Measurements from ENCODE around the gene TTC23L. TPM values are rescaled to one million over a fixed set of nuclear protein-coding genes. Genes with fewer than 3 reads are reported as not detected.

Gene TTC23L
- total and polyA plus RNA-seq, 8 donors = 0.15 to 1.5 (median 0.89) TPM; not detected in 5

- Histone ChIP-seq H3K27me3 (no peaks in the 10 kb centered on the region), H3K4me1 (no peaks in the 10 kb centered on the region), H3K36me3 (peaks cover 5 to 69% (median 49%) of the 10 kb centered on the region in 4 donors), H3K9me3 (no peaks in the 10 kb centered on the region), H3K4me3 (no peak overlapping the region), H3K27ac (no peak overlapping the region)
- WGBS, 5 donors = 81 to 93% (median 91%) methylated on average over 3 of the region's 3 CpGs
- intact Hi-C loops (cut with DNase I; ENCODE audit: low total_unique reads) = no loop called here
- no peak for TF ChIP-seq EP300 (IDR thresholded peaks at IDR 0.05)
- TF ChIP-seq, protein P1, sequence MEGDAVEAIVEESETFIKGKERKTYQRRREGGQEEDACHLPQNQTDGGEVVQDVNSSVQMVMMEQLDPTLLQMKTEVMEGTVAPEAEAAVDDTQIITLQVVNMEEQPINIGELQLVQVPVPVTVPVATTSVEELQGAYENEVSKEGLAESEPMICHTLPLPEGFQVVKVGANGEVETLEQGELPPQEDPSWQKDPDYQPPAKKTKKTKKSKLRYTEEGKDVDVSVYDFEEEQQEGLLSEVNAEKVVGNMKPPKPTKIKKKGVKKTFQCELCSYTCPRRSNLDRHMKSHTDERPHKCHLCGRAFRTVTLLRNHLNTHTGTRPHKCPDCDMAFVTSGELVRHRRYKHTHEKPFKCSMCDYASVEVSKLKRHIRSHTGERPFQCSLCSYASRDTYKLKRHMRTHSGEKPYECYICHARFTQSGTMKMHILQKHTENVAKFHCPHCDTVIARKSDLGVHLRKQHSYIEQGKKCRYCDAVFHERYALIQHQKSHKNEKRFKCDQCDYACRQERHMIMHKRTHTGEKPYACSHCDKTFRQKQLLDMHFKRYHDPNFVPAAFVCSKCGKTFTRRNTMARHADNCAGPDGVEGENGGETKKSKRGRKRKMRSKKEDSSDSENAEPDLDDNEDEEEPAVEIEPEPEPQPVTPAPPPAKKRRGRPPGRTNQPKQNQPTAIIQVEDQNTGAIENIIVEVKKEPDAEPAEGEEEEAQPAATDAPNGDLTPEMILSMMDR (IDR thresholded peaks at IDR 0.05) = no peak
- TF ChIP-seq POLR2AphosphoS5 (IDR thresholded peaks at IDR 0.05) = no peak
- TF ChIP-seq POLR2A (IDR thresholded peaks at IDR 0.05) = no peak
- no peak for DNase-seq
These were observed 20.2 kb upstream of the TTC23L start for GRCh38 chr5:34818717-34819116.

DNA sequence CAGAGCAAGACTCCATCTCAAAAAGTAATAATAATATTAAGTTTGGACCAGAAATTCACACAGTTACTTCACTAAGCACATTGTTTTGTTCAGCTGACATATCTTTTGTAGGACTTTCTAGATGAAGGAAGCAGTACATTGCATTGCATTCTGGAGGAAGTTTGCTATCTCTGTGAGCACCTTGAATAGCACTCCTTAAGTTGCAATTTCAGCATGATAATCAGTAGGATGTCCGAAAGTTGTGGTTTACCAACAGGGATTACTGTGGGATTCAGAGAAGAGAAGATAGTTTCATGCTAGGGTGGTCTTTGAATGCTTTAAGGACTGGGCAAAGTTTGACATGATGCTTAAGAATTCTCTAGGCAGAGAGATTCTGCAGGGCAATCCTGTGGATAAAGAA lies 18.4 kb upstream of the TTC23L start:
- no peaks in the 10 kb centered on the region for H3K9me3 ChIP-seq
- WGBS, 5 donors = 88 to 95% (median 93%) methylated on average over 1 of the region's 1 CpG
- TF ChIP-seq POLR2A (IDR thresholded peaks at IDR 0.05) (no peak), POLR2AphosphoS5 (IDR thresholded peaks at IDR 0.05) (no peak), EP300 (IDR thresholded peaks at IDR 0.05) (no peak)
- TF ChIP-seq, protein P1 (IDR thresholded peaks at IDR 0.05) = no peak
- no peak overlapping the region for H3K4me3 ChIP-seq
- no peaks in the 10 kb centered on the region for H3K27me3 ChIP-seq
- DNase-seq = no peak
- intact Hi-C loops (cut with DNase I; ENCODE audit: low total_unique reads) = loop anchor here (10.0 kb wide), 1 partner anchor 1346 kb away; no protein-coding TSS in a partner anchor
- no peak overlapping the region for H3K27ac ChIP-seq
- H3K4me1 ChIP-seq = no peaks in the 10 kb centered on the region
- H3K36me3 ChIP-seq = peaks cover 8 to 75% (median 51%) of the 10 kb centered on the region in 4 donors

DNA sequence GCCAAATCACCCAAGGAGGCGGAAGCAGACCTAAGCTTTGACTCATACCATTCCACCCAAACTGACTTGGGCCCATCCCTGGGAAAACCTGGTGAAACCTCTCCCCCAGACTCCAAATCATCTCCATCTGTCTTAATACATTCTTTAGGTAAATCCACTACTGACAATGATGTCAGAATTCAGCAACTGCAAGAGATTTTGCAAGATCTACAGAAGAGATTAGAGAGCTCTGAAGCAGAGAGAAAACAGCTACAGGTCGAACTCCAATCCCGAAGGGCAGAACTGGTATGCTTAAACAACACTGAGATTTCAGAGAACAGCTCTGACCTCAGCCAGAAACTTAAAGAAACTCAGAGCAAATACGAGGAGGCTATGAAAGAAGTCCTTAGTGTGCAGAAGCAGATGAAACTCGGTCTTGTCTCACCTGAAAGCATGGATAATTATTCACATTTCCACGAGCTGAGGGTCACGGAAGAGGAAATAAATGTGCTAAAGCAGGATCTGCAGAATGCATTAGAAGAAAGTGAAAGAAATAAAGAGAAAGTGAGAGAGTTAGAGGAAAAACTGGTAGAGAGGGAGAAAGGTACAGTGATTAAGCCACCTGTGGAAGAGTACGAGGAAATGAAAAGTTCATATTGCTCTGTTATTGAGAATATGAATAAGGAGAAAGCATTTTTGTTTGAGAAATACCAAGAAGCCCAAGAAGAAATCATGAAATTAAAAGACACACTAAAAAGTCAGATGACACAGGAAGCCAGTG lies 15.8 kb upstream of the TTC23L start:
- Histone ChIP-seq H3K36me3 (peaks cover 15 to 89% (median 70%) of the 10 kb centered on the region in 4 donors), H3K4me3 (no peak overlapping the region), H3K9me3 (no peaks in the 10 kb centered on the region), H3K27me3 (no peaks in the 10 kb centered on the region), H3K4me1 (no peaks in the 10 kb centered on the region), H3K27ac (no peak overlapping the region)
- no peak for DNase-seq
- 89 to 94% (median 93%) methylated on average over 8 of the region's 8 CpGs for WGBS, 5 donors
- intact Hi-C loops (cut with DNase I; ENCODE audit: low total_unique reads) = loop anchor here (10.0 kb wide), 1 partner anchor 1348 kb away; no protein-coding TSS in a partner anchor
- no peak for TF ChIP-seq POLR2A (IDR thresholded peaks at IDR 0.05)
- TF ChIP-seq, protein P1 (IDR thresholded peaks at IDR 0.05) = no peak
- TF ChIP-seq POLR2AphosphoS5 (IDR thresholded peaks at IDR 0.05) = no peak
- TF ChIP-seq EP300 (IDR thresholded peaks at IDR 0.05) = no peak

- TF ChIP-seq EP300 (IDR thresholded peaks at IDR 0.05) (no peak), POLR2A (IDR thresholded peaks at IDR 0.05) (no peak), POLR2AphosphoS5 (IDR thresholded peaks at IDR 0.05) (no peak)
- TF ChIP-seq, protein P1 (IDR thresholded peaks at IDR 0.05) = no peak
- no peak for DNase-seq
- 57 to 91% (median 72%) methylated on average over 6 of the region's 6 CpGs for WGBS, 5 donors
- peaks cover 21 to 84% (median 79%) of the 10 kb centered on the region in 4 donors for H3K36me3 ChIP-seq
- H3K4me3 ChIP-seq = no peak overlapping the region
- no peak overlapping the region for H3K27ac ChIP-seq
- H3K9me3 ChIP-seq = no peaks in the 10 kb centered on the region
- H3K27me3 ChIP-seq = no peaks in the 10 kb centered on the region
- intact Hi-C loops (cut with DNase I; ENCODE audit: low total_unique reads) = loop anchor here (10.0 kb wide), 1 partner anchor 1352 kb away; no protein-coding TSS in a partner anchor
- no peaks in the 10 kb centered on the region for H3K4me1 ChIP-seq
These were observed 12.6 kb upstream of the TTC23L start for GRCh38 chr5:34826347-34826746.
